Astrocyte of the cerebellum (primary cell): Measurements from ENCODE around the gene OR2D2.

ENCODE experiments used
- DNase-seq: peaks from one replicate; pipeline ENCODE4 v3.0.0-alpha.2; 2011; ENCODE audit warnings: low read depth
- H3K4me3 ChIP-seq: 2 replicates; pipeline ENCODE4 v1.5.1; 2011; ENCODE audit warnings: mild to moderate bottlenecking, low read depth, low read length, moderate library complexity
- CTCF ChIP-seq: IDR thresholded peaks from 2 replicates; pipeline ENCODE4 v1.5.1; 2012; ENCODE audit warnings: low read length, low read depth, moderate library complexity, mild to moderate bottlenecking; ENCODE audit errors: missing control alignments
- in situ Hi-C: cut with HindIII; loops from 2 replicates; pipeline ENCODE4 v1.10.0; 2017; ENCODE audit warnings: low sequenced_read_pairs

Gene OR2D2

DNA sequence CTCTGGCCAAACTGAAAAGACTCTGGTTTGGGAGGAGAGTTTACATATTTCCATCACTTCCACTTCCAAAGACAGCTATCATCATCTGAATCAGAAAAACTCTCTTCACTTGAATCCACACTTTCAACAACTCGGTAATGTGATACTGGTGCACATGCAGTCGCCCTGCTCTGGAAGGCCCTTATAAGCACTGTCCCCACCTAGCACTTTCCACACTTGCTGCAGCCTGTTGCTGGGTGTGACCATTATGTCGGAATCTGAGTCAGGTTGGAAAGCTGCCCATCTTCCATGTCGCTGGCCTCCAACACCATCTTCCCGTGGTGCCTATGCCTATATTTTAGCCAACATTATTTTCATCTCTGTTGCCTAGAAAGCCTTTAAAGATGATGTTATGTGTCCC is 47.9 kb downstream of the OR2D2 start:
- H3K4me3 ChIP-seq, result no peak overlapping the region
- TF ChIP-seq CTCF, result no peak
- DNase-seq, result no peak
- in situ Hi-C loops, result no loop called here

- no peak for DNase-seq
- no peak overlapping the region for H3K4me3 ChIP-seq
- in situ Hi-C loops, result no loop called here
- TF ChIP-seq CTCF, result no peak
Observed at GRCh38 chr11:6843670-6844069, 48.6 kb downstream of the OR2D2 start.

DNA sequence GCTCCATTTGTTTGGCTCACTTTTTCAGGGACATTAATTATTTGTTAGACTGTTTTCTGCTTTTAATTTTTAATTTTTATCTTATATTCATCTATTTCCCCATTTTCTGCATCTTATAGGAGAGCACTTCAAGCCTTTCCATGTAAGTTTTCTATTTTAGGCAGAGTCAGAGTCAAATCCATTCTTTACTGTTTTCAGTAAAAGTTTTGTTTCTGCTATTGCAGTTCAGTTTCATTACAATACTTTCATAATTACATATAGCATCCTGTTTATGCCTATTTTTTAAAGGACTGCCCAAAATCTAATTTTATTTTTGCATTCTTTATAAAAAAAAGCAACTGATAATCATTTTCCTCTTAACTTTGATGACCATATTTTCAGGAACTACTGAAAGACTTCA is 50.6 kb downstream of the OR2D2 start:
- no peak for DNase-seq

More for the DNA sequence above, 50.6 kb downstream of the OR2D2 start:
- in situ Hi-C loops, result no loop called here
- TF ChIP-seq CTCF, result no peak
- no peak overlapping the region for H3K4me3 ChIP-seq
